ENCODE results near the gene CEP128. TPM values are rescaled to one million over a fixed set of nuclear protein-coding genes. Genes with fewer than 3 reads are reported as not detected.

CEP128 gene
- total and polyA plus RNA-seq, 2 experiments from 2014 or later, result 2.4 to 5.2 TPM

DNA sequence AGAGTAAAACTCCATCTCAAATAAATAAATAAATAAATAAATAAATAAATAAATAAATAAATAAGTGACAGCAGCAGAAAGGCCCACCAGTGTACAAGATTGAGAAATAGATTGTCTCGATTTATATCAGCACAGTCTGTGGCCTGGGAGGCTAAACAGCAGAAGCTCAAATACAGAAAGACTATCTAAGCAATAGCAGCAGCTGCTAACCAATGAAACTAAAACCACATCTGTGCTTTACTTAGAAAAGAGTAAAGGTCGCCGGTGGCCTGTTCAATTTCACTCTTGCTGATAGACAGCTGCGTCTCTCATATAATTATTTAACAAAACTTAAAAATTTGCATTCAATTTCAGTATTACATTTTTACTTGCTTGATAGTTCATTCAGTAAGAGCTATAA lies 325.7 kb downstream of the CEP128 start:
- Histone ChIP-seq H3K4me3 (no peak overlapping the region), H3K27me3 (replicated peaks; ENCODE audit: insufficient read depth) (no peaks in the 10 kb centered on the region), H3F3A (ENCODE audit: insufficient read depth) (peaks cover 5% of the 10 kb centered on the region; the same call in 1 of the 2 replicates), H2AFZ (no peak overlapping the region), H3K9me3 (ENCODE audit: low read depth) (no peaks in the 10 kb centered on the region), H4K20me1 (ENCODE audit: insufficient read depth) (no peaks in the 10 kb centered on the region), H3K4me1 (ENCODE audit: insufficient read depth) (no peaks in the 10 kb centered on the region), H3K36me3 (ENCODE audit: low read depth) (no peaks in the 10 kb centered on the region), H3K9ac (no peak overlapping the region), H3K79me2 (ENCODE audit: insufficient read depth) (no peaks in the 10 kb centered on the region), H3K9me2 (ENCODE audit: insufficient read depth) (no peaks in the 10 kb centered on the region), H3K4me2 (ENCODE audit: unreplicated experiment) (no peak overlapping the region), H3K27ac (no peak overlapping the region)
- TF ChIP-seq EZH2 (IDR thresholded peaks at IDR 0.05; ENCODE audit: insufficient read depth, poor library complexity, severe bottlenecking) (no peak), EZH2phosphoT487 (IDR thresholded peaks at IDR 0.05; ENCODE audit: insufficient read depth, low read depth) (no peak)
- WGBS, 2 experiments (ENCODE audit: low coverage in 1 of 2, low lambda C conversion rate in 2 of 2, missing lambda C conversion rate in 2 of 2), result 86 to 87% methylated on average over 4 of the region's 4 CpGs
- no peak for DNase-seq
- in situ Hi-C loops (cut with MboI), result no loop called here

DNA sequence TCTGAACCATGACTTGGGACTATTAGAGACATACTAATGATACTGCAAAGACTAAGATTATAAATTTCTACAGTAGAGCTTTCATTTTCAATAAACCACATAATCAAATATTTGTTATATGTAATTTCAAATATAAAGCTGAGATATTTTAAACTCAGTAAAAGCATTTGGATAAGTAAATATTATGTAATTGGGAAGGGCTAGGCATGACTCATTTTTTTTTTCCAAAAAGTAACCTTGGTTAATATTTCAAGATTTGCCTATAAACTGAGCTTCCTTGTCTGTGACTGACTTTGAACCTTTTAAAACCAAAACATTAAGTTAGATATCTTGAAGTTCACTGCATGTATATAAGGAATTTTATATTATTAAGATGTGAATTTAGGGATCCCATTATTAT lies 332.5 kb downstream of the CEP128 start:
- H3K4me2 ChIP-seq (ENCODE audit: unreplicated experiment), result no peak overlapping the region
- in situ Hi-C loops (cut with MboI), result no loop called here
- TF ChIP-seq EZH2 (IDR thresholded peaks at IDR 0.05; ENCODE audit: insufficient read depth, poor library complexity, severe bottlenecking) (no peak), EZH2phosphoT487 (IDR thresholded peaks at IDR 0.05; ENCODE audit: insufficient read depth, low read depth) (no peak)

DNA sequence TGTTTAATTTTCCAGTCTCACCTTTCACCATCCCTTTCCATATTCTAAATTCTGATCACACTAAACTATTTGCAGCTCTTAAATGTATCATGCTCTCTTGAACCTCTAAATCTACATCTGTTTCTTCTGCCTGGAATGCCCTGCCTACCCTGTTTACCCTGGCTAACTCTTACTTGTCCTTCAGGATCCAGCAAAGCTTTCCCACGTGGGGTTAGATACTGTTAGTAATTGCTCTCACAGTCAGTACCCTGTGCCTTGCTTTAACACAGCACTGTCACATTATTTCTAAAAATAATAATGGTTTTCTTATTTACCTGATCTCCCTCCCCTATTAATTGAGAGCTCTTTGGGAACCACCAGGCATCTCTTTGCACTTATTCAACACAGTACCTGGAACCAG lies 333.0 kb downstream of the CEP128 start:
- H3K9me2 ChIP-seq (ENCODE audit: insufficient read depth), result no peaks in the 10 kb centered on the region
- H3K9me3 ChIP-seq (ENCODE audit: low read depth), result no peaks in the 10 kb centered on the region
- TF ChIP-seq EZH2phosphoT487 (IDR thresholded peaks at IDR 0.05; ENCODE audit: insufficient read depth, low read depth) (no peak), EZH2 (IDR thresholded peaks at IDR 0.05; ENCODE audit: insufficient read depth, poor library complexity, severe bottlenecking) (no peak)
- no peak overlapping the region for H3K9ac ChIP-seq
- no peaks in the 10 kb centered on the region for H4K20me1 ChIP-seq (ENCODE audit: insufficient read depth)
- WGBS, 2 experiments (ENCODE audit: low coverage in 1 of 2, low lambda C conversion rate in 2 of 2, missing lambda C conversion rate in 2 of 2), result 64 to 92% methylated on average over 1 of the region's 1 CpG
- in situ Hi-C loops (cut with MboI), result no loop called here
- H3K4me1 ChIP-seq (ENCODE audit: insufficient read depth), result no peaks in the 10 kb centered on the region; the same call in 1 of the 2 replicates
- H3K79me2 ChIP-seq (ENCODE audit: insufficient read depth), result no peaks in the 10 kb centered on the region
- H3F3A ChIP-seq (ENCODE audit: insufficient read depth), result no peaks in the 10 kb centered on the region
- DNase-seq, result no peak
- no peak overlapping the region for H3K27ac ChIP-seq
- no peak overlapping the region for H3K4me2 ChIP-seq (ENCODE audit: unreplicated experiment)
- no peak overlapping the region for H3K4me3 ChIP-seq
- no peaks in the 10 kb centered on the region for H3K27me3 ChIP-seq (replicated peaks; ENCODE audit: insufficient read depth)
- H2AFZ ChIP-seq, result no peak overlapping the region
- H3K36me3 ChIP-seq (ENCODE audit: low read depth), result no peaks in the 10 kb centered on the region

More for the DNA sequence above, 332.5 kb downstream of the CEP128 start:
- Histone ChIP-seq H3K4me1 (ENCODE audit: insufficient read depth) (no peaks in the 10 kb centered on the region; the same call in 1 of the 2 replicates), H3K79me2 (ENCODE audit: insufficient read depth) (no peaks in the 10 kb centered on the region), H3K9me3 (ENCODE audit: low read depth) (no peaks in the 10 kb centered on the region), H4K20me1 (ENCODE audit: insufficient read depth) (no peaks in the 10 kb centered on the region), H3K4me3 (no peak overlapping the region), H2AFZ (no peak overlapping the region), H3K9me2 (ENCODE audit: insufficient read depth) (no peaks in the 10 kb centered on the region), H3K27me3 (replicated peaks; ENCODE audit: insufficient read depth) (no peaks in the 10 kb centered on the region), H3K9ac (no peak overlapping the region), H3K27ac (no peak overlapping the region), H3F3A (ENCODE audit: insufficient read depth) (no peaks in the 10 kb centered on the region), H3K36me3 (ENCODE audit: low read depth) (no peaks in the 10 kb centered on the region)
- no peak for DNase-seq

DNA sequence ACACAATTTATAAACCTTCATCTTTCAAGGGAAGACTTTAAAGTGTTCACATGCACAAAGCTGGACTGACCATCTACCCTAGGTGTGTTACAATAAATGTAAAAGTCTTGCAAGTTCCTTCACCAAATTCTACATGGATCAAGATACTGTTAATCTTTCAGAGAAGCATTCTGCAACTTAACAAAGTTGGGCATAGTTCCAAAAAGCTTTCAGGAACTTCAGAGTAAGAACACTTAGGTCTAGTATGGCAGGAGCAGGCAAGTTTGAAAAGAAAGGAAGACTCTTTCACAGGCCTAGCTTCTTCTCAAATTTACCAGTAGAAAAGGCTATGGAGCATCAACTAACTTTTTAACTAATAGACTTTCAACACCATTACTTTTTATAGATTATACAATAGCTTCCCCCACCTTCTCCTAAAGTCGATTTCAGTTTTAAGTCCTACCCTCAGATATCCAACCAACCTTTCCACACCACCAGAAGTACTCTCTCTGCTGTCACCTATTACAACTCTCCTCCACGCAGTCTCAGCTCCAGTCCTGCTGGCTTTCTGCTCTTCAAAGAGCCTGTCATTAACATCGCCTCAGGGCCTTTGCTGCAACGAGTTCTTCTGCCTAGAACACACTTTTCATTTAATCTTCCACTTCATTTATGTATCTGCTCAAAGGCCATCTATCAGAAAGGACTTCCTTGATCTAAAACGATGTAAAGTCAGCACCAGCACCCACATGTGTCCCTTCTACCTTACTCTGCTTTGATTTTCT lies 333.9 kb downstream of the CEP128 start:
- H2AFZ ChIP-seq, result no peak overlapping the region
- H3K27ac ChIP-seq, result no peak overlapping the region
- no peaks in the 10 kb centered on the region for H3K79me2 ChIP-seq (ENCODE audit: insufficient read depth)
- WGBS, 2 experiments (ENCODE audit: low coverage in 1 of 2, low lambda C conversion rate in 2 of 2, missing lambda C conversion rate in 2 of 2), result 97 to 98% methylated on average over 5 of the region's 5 CpGs
- H3K4me3 ChIP-seq, result no peak overlapping the region
- no peak for TF ChIP-seq EZH2 (IDR thresholded peaks at IDR 0.05; ENCODE audit: insufficient read depth, poor library complexity, severe bottlenecking)
- TF ChIP-seq EZH2phosphoT487 (IDR thresholded peaks at IDR 0.05; ENCODE audit: insufficient read depth, low read depth), result no peak
- H3K4me2 ChIP-seq (ENCODE audit: unreplicated experiment), result no peak overlapping the region
- no peaks in the 10 kb centered on the region for H3K27me3 ChIP-seq (replicated peaks; ENCODE audit: insufficient read depth)
- no peak for DNase-seq
- no peak overlapping the region for H3K9ac ChIP-seq
- no peaks in the 10 kb centered on the region for H3K9me3 ChIP-seq (ENCODE audit: low read depth)
- no peaks in the 10 kb centered on the region for H3K9me2 ChIP-seq (ENCODE audit: insufficient read depth)
- H3F3A ChIP-seq (ENCODE audit: insufficient read depth), result no peaks in the 10 kb centered on the region
- in situ Hi-C loops (cut with MboI), result no loop called here
- no peaks in the 10 kb centered on the region for H4K20me1 ChIP-seq (ENCODE audit: insufficient read depth)
- no peaks in the 10 kb centered on the region for H3K36me3 ChIP-seq (ENCODE audit: low read depth)
- H3K4me1 ChIP-seq (ENCODE audit: insufficient read depth), result no peaks in the 10 kb centered on the region; the same call in 1 of the 2 replicates
